ENCODE data around the gene TSHZ1.

TSHZ1 gene

GRCh38 chr18:75255094-75255493, 44.5 kb downstream of the TSHZ1 start:
- Mint-ChIP-seq H3K9me3 (no peaks in the 10 kb centered on the region), H3K4me3 (no peak overlapping the region), H3K27me3 (ENCODE audit: low read depth, poor library complexity) (no peaks in the 10 kb centered on the region), H3K27ac (no peak overlapping the region), H3K36me3 (ENCODE audit: low read depth) (peaks cover 7% of the 10 kb centered on the region), H3K4me1 (peaks cover 67% of the 10 kb centered on the region)
- TF ChIP-seq CTCF (IDR thresholded peaks at IDR 0.05): no peak
- no peak for DNase-seq

DNA sequence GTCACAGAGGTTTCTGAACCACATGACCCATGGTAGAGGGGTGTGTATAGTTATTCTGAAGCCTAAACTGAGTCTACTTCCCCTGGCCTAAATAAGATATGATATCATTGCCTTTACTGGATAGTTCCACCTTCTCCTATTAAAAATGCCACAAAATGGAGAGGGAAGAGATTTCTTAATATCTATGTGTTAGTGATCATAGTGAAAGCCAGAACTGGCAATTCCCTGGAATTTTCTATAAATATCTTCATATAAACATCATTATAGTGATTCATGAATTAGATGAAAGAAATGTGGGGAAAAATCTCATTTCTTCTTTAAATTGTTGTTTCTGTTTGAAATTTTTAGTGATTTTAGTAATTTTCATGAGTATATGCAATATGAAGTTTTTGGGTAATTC, 45.8 kb downstream of the TSHZ1 start:
- Mint-ChIP-seq H3K36me3 (ENCODE audit: low read depth) (peaks cover 20% of the 10 kb centered on the region), H3K4me3 (no peak overlapping the region), H3K27ac (no peak overlapping the region), H3K27me3 (ENCODE audit: low read depth, poor library complexity) (no peaks in the 10 kb centered on the region), H3K4me1 (peaks cover 70% of the 10 kb centered on the region), H3K9me3 (no peaks in the 10 kb centered on the region)
- no peak for DNase-seq
- no peak for TF ChIP-seq CTCF (IDR thresholded peaks at IDR 0.05)

DNA sequence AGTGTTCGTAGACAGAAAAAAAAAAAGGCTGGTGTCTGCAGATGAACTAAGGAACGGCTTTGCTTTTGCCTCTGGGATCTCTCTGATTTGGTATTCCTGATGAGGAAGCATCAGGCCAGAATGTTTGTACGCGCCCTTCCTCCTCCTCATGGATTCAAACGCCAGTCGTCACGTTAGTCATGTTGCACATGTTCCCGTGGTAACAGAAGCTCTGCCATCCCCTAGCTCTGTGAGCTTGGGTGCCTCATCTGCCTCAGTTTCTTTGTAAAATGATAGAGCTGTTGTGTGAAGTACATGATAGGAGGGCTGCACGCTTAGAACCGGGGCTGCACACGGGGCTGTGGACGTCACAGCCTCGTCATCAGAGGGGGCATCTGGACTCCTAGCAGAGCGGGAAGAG, 47.0 kb downstream of the TSHZ1 start:
- no peak for DNase-seq
- no peaks in the 10 kb centered on the region for H3K27me3 Mint-ChIP-seq (ENCODE audit: low read depth, poor library complexity)
- no peak overlapping the region for H3K4me3 Mint-ChIP-seq
- H3K9me3 Mint-ChIP-seq: no peaks in the 10 kb centered on the region
- peaks cover 29% of the 10 kb centered on the region for H3K36me3 Mint-ChIP-seq (ENCODE audit: low read depth)
- H3K27ac Mint-ChIP-seq: peak overlapping the region; percentile 38
- peaks cover 70% of the 10 kb centered on the region for H3K4me1 Mint-ChIP-seq
- no peak for TF ChIP-seq CTCF (IDR thresholded peaks at IDR 0.05)

DNA sequence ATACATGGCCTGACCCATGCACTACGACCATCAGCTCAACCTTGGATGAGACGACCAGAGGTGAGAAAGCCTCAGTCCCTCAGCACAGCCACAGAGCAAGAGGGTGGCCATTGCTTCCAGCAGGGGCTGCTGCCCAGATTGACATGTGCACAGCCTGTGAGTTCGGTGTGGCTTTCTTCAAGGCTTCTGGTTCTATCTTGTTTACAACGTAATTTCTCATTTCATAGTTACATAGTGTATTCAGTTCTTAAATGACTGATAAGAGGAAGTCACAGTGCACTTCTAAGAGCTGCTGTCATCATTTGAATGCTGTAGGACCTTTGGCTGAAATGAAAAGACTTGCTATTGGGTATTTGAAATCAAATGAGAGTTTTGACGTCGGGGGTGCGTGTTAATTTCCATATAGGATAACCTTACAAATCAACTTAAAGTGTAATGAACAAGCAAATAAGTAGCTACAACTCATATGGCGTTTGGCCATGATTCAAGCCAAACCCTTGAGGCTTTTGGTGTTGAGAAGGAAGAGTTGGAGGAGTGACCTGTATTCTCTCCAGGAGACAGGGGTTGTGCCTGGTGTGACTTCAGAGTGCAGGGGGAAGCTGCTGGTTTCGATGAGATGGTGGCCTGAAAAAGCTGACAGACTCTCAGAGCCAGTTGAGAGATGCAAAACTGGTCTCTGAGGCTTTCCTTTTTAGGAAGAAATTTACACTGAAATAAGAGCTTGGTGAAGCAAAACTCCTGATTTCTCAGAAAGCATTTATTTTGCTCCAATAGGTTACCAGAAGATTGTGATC, 51.0 kb downstream of the TSHZ1 start:
- no peaks in the 10 kb centered on the region for H3K9me3 Mint-ChIP-seq
- peaks cover 31% of the 10 kb centered on the region for H3K36me3 Mint-ChIP-seq (ENCODE audit: low read depth)
- DNase-seq: no peak
- H3K27ac Mint-ChIP-seq: peak overlapping the region; percentile 69
- H3K4me1 Mint-ChIP-seq: peaks cover 74% of the 10 kb centered on the region
- no peak overlapping the region for H3K4me3 Mint-ChIP-seq
- TF ChIP-seq CTCF (IDR thresholded peaks at IDR 0.05): no peak
- no peaks in the 10 kb centered on the region for H3K27me3 Mint-ChIP-seq (ENCODE audit: low read depth, poor library complexity)

DNA sequence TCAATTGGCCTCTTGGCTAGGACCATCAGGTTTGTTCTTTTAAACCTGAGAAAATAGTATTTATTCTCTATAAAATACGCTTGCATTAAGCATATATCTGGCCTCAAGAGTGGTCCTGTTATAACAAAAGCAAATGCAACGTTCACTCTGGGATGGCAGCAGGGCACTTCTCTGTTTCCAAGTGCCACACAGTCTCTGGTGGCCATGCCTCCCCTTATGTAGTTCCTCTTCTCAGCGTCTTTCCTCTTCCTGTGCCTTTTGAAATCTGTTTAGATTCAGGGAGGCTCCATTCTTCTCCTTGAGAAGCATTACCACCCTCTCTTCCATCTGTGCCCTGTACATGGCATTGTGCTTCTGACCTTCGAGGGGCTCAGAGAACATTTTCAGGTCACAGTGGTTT, 51.9 kb downstream of the TSHZ1 start:
- Mint-ChIP-seq H3K36me3 (ENCODE audit: low read depth) (peaks cover 31% of the 10 kb centered on the region), H3K27ac (peak overlapping the region; percentile 80), H3K27me3 (ENCODE audit: low read depth, poor library complexity) (no peaks in the 10 kb centered on the region), H3K4me3 (no peak overlapping the region), H3K4me1 (peaks cover 74% of the 10 kb centered on the region), H3K9me3 (no peaks in the 10 kb centered on the region)
- TF ChIP-seq CTCF (IDR thresholded peaks at IDR 0.05): no peak
- DNase-seq: no peak

GRCh38 chr18:75264195-75264594, 53.6 kb downstream of the TSHZ1 start:
- Mint-ChIP-seq H3K4me1 (peaks cover 80% of the 10 kb centered on the region), H3K36me3 (ENCODE audit: low read depth) (peaks cover 28% of the 10 kb centered on the region), H3K4me3 (no peak overlapping the region), H3K27me3 (ENCODE audit: low read depth, poor library complexity) (no peaks in the 10 kb centered on the region), H3K27ac (no peak overlapping the region), H3K9me3 (no peaks in the 10 kb centered on the region)
- DNase-seq: no peak
- no peak for TF ChIP-seq CTCF (IDR thresholded peaks at IDR 0.05)
